ENCODE measurements around the gene GNAS.

DNA sequence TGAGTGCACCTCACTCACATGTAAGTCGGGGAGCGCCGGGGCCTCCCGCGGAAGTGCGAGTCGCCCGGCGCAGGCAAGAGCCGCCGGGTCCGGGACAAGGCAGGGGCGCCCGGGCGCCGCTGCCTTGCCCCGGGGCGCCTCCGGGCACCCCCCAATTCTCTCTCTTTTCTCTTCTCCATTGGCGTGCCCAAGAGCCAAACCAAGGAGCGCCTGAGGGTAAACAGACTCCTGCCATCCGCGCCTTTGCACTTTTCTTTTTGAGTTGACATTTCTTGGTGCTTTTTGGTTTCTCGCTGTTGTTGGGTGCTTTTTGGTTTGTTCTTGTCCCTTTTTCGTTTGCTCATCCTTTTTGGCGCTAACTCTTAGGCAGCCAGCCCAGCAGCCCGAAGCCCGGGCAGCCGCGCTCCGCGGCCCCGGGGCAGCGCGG, 36.8 kb downstream of the GNAS start:
- TF ChIP-seq, protein P1, sequence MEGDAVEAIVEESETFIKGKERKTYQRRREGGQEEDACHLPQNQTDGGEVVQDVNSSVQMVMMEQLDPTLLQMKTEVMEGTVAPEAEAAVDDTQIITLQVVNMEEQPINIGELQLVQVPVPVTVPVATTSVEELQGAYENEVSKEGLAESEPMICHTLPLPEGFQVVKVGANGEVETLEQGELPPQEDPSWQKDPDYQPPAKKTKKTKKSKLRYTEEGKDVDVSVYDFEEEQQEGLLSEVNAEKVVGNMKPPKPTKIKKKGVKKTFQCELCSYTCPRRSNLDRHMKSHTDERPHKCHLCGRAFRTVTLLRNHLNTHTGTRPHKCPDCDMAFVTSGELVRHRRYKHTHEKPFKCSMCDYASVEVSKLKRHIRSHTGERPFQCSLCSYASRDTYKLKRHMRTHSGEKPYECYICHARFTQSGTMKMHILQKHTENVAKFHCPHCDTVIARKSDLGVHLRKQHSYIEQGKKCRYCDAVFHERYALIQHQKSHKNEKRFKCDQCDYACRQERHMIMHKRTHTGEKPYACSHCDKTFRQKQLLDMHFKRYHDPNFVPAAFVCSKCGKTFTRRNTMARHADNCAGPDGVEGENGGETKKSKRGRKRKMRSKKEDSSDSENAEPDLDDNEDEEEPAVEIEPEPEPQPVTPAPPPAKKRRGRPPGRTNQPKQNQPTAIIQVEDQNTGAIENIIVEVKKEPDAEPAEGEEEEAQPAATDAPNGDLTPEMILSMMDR (IDR thresholded peaks at IDR 0.05), result no peak
- TF ChIP-seq POLR2AphosphoS5 (IDR thresholded peaks at IDR 0.05), result no peak
- no peak for TF ChIP-seq POLR2A (IDR thresholded peaks at IDR 0.05)
- TF ChIP-seq EP300 (IDR thresholded peaks at IDR 0.05), result no peak

Data from gastroesophageal sphincter (tissue), 3 donors.